ENCODE measurements around the gene MCM3AP.

GRCh38 chr21:46304437-46304836, 19.0 kb upstream of the MCM3AP start:
- TF ChIP-seq CTCF (conservative IDR thresholded peaks at IDR 0.05; ENCODE audit: low read length), result no peak
- no peak for TF ChIP-seq EZH2phosphoT487 (IDR thresholded peaks at IDR 0.05; ENCODE audit: borderline replicate concordance, low read depth, low read length)

All from OCI-LY7 (cell line).